ENCODE measurements around the gene TBCCD1. TPM values are rescaled to one million over a fixed set of nuclear protein-coding genes. Genes with fewer than 3 reads are reported as not detected.

TBCCD1 gene
- total RNA-seq, 1 experiment from 2014 or later, result 14.5 TPM

GRCh38 chr3:186566772-186567071, 417 bp downstream of the TBCCD1 start:
- no peak for ATAC-seq
- Histone ChIP-seq H3K36me3 (ENCODE audit: control insufficient read depth, insufficient read depth, low read length) (peaks cover 9% of the 10 kb centered on the region), H3K9me3 (ENCODE audit: control insufficient read depth, insufficient read depth, low read depth, low read length) (no peaks in the 10 kb centered on the region), H3K4me3 (ENCODE audit: low read depth in 2 of 2, low read length in 2 of 2) (peak overlapping the region; percentile 78 to 86), H3K4me1 (ENCODE audit: control insufficient read depth, insufficient read depth, low read length) (peaks cover 13% of the 10 kb centered on the region), H3K27ac (ENCODE audit: low read length) (peak overlapping the region; percentile 87), H3K27me3 (ENCODE audit: control insufficient read depth, insufficient read depth, low read length) (no peaks in the 10 kb centered on the region)
- TF ChIP-seq POLR2AphosphoS5 (IDR thresholded peaks at IDR 0.05; ENCODE audit: low read depth, low read length) (no peak), SIN3A (IDR thresholded peaks at IDR 0.05; ENCODE audit: borderline replicate concordance, insufficient read depth, low read depth, low read length) (no peak), REST (IDR thresholded peaks at IDR 0.05; ENCODE audit: insufficient read depth in 1 of 2, low read depth in 2 of 2, low read length in 1 of 2) (no peak), CTCF (IDR thresholded peaks at IDR 0.05) (no peak), TCF7L2 (IDR thresholded peaks at IDR 0.05; ENCODE audit: low read depth, low read length) (no peak)
- in situ Hi-C loops (cut with HindIII; ENCODE audit: low pct_unique_long_range_greater_than_20kb, low sequenced_read_pairs) (no loop called here), intact Hi-C loops (cut with micrococcal nuclease; ENCODE audit: unreplicated experiment) (no loop called here)
- BruUV-seq (replicated peaks), result no TSS peak
- CTCF ChIA-PET, result interaction anchor here (0.6 kb wide), 1 partner anchor 17 kb away, joined by 7 read pairs; no protein-coding TSS in a partner anchor
- DNase-seq (ENCODE audit: low read depth, low spot score), result no peak
- POLR2A ChIA-PET, result no interaction called here

GRCh38 chr3:186564586-186564985, 2.6 kb downstream of the TBCCD1 start:
- no TSS peak for BruUV-seq (replicated peaks)
- ChIA-PET CTCF (no interaction called here), POLR2A (no interaction called here)
- Histone ChIP-seq H3K9me3 (ENCODE audit: control insufficient read depth, insufficient read depth, low read depth, low read length) (no peaks in the 10 kb centered on the region), H3K4me1 (ENCODE audit: control insufficient read depth, insufficient read depth, low read length) (peaks cover 9% of the 10 kb centered on the region), H3K36me3 (ENCODE audit: control insufficient read depth, insufficient read depth, low read length) (peaks cover 3% of the 10 kb centered on the region; the same call in 1 of the 2 replicates), H3K27me3 (ENCODE audit: control insufficient read depth, insufficient read depth, low read length) (no peaks in the 10 kb centered on the region), H3K4me3 (ENCODE audit: low read depth in 2 of 2, low read length in 2 of 2) (no peak overlapping the region), H3K27ac (ENCODE audit: low read length) (no peak overlapping the region)
- no peak for TF ChIP-seq CTCF (IDR thresholded peaks at IDR 0.05)
- no peak for TF ChIP-seq TCF7L2 (IDR thresholded peaks at IDR 0.05; ENCODE audit: low read depth, low read length)
- TF ChIP-seq POLR2AphosphoS5 (IDR thresholded peaks at IDR 0.05; ENCODE audit: low read depth, low read length), result no peak
- TF ChIP-seq SIN3A (IDR thresholded peaks at IDR 0.05; ENCODE audit: borderline replicate concordance, insufficient read depth, low read depth, low read length), result no peak
- no peak for TF ChIP-seq REST (IDR thresholded peaks at IDR 0.05; ENCODE audit: insufficient read depth in 1 of 2, low read depth in 2 of 2, low read length in 1 of 2)
- intact Hi-C loops (cut with micrococcal nuclease; ENCODE audit: unreplicated experiment), result no loop called here
- ATAC-seq (no peak), DNase-seq (ENCODE audit: low read depth, low spot score) (no peak)
- in situ Hi-C loops (cut with HindIII; ENCODE audit: low pct_unique_long_range_greater_than_20kb, low sequenced_read_pairs), result no loop called here

All from Panc1 (cell line).